ENCODE results near the gene APAF1.

DNA sequence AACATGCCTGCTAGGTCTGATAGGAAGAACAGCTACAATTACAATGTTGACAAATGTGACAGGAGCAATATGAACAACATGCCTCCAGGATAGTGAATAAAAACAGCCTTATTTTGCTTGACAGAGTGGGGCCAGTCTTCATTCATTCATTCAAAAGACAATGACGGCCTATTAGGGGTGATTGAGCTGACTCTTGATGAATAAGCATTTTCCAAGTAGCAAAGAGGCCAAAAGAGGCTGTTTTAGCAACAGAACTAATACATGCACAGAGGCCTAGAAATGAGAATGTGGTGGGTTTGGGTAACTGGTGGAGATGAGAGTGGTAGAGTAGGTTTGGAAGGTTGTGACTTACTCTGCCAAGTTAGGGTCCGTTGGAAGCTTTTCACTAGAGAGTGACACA is 138.3 kb downstream of the APAF1 start:
- TF ChIP-seq ETV6 (CRISPR knock-in tag; IDR thresholded peaks at IDR 0.05): no peak
- TF ChIP-seq, protein P1, sequence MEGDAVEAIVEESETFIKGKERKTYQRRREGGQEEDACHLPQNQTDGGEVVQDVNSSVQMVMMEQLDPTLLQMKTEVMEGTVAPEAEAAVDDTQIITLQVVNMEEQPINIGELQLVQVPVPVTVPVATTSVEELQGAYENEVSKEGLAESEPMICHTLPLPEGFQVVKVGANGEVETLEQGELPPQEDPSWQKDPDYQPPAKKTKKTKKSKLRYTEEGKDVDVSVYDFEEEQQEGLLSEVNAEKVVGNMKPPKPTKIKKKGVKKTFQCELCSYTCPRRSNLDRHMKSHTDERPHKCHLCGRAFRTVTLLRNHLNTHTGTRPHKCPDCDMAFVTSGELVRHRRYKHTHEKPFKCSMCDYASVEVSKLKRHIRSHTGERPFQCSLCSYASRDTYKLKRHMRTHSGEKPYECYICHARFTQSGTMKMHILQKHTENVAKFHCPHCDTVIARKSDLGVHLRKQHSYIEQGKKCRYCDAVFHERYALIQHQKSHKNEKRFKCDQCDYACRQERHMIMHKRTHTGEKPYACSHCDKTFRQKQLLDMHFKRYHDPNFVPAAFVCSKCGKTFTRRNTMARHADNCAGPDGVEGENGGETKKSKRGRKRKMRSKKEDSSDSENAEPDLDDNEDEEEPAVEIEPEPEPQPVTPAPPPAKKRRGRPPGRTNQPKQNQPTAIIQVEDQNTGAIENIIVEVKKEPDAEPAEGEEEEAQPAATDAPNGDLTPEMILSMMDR (IDR thresholded peaks at IDR 0.05): no peak
- TF ChIP-seq SP1 (CRISPR knock-in tag; conservative IDR thresholded peaks at IDR 0.05): no peak
- no peak for TF ChIP-seq NR3C1 (CRISPR knock-in tag; conservative IDR thresholded peaks at IDR 0.05; ENCODE audit: low read depth)
- TF ChIP-seq, protein P2, sequence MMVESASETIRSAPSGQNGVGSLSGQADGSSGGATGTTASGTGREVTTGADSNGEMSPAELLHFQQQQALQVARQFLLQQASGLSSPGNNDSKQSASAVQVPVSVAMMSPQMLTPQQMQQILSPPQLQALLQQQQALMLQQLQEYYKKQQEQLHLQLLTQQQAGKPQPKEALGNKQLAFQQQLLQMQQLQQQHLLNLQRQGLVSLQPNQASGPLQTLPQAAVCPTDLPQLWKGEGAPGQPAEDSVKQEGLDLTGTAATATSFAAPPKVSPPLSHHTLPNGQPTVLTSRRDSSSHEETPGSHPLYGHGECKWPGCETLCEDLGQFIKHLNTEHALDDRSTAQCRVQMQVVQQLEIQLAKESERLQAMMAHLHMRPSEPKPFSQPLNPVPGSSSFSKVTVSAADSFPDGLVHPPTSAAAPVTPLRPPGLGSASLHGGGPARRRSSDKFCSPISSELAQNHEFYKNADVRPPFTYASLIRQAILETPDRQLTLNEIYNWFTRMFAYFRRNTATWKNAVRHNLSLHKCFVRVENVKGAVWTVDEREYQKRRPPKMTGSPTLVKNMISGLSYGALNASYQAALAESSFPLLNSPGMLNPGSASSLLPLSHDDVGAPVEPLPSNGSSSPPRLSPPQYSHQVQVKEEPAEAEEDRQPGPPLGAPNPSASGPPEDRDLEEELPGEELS (CRISPR knock-in tag; IDR thresholded peaks at IDR 0.05): no peak
- TF ChIP-seq FOXJ3 (CRISPR knock-in tag; IDR thresholded peaks at IDR 0.05; ENCODE audit: borderline replicate concordance): no peak
- no peak for TF ChIP-seq ZNF263 (CRISPR knock-in tag; IDR thresholded peaks at IDR 0.05; ENCODE audit: low read depth)
- no peak for TF ChIP-seq NFATC4 (CRISPR knock-in tag; IDR thresholded peaks at IDR 0.05)
- TF ChIP-seq ATF2 (CRISPR knock-in tag; IDR thresholded peaks at IDR 0.05; ENCODE audit: borderline replicate concordance, low read depth): no peak
- TF ChIP-seq PRDM15 (CRISPR knock-in tag; IDR thresholded peaks at IDR 0.05): no peak
- TF ChIP-seq, protein P3, sequence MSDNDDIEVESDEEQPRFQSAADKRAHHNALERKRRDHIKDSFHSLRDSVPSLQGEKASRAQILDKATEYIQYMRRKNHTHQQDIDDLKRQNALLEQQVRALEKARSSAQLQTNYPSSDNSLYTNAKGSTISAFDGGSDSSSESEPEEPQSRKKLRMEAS (CRISPR knock-in tag; IDR thresholded peaks at IDR 0.05): no peak
- no peak for TF ChIP-seq NR1H2 (CRISPR knock-in tag; IDR thresholded peaks at IDR 0.05)
- no peak for TF ChIP-seq NFYB (CRISPR knock-in tag; conservative IDR thresholded peaks at IDR 0.05; ENCODE audit: low read depth)
